Liver (tissue), 9 donors: ENCODE results near the gene ZNFX1. TPM values are rescaled to one million over a fixed set of nuclear protein-coding genes. Genes with fewer than 3 reads are reported as not detected.

Experiments used
- DNase-seq: peaks from one replicate; pipeline ENCODE4 v3.0.0-alpha.2; 2017; ENCODE audit warnings: low spot score
- H3K27ac ChIP-seq, 2 donors: one replicate each; pipeline ENCODE4 v1.7.0; 2013; ENCODE audit warnings: inconsistent platforms in 2 of 2, low read length in 2 of 2, control low read depth in 1 of 2, low read depth in 1 of 2, mild to moderate bottlenecking in 1 of 2
- H3K27me3 ChIP-seq, 4 donors: one replicate each; pipeline versions ENCODE4 v1.6.1 to v1.7.0; 2013; ENCODE audit warnings: low read length in 3 of 4, inconsistent platforms in 1 of 4, mild to moderate bottlenecking in 1 of 4, moderate library complexity in 1 of 4; ENCODE audit not compliant: control insufficient read depth in 4 of 4, insufficient read depth in 4 of 4
- H3K36me3 ChIP-seq, 4 donors: one replicate each; pipeline versions ENCODE4 v1.6.1 to v1.7.0; 2013; ENCODE audit warnings: low read length in 3 of 4, mild to moderate bottlenecking in 3 of 4, low read depth in 1 of 4, moderate library complexity in 1 of 4; ENCODE audit not compliant: control insufficient read depth in 4 of 4, insufficient read depth in 3 of 4
- H3K4me1 ChIP-seq, 4 donors: one replicate each; pipeline versions ENCODE4 v1.6.1 to v1.7.0; 2013; ENCODE audit warnings: low read length in 3 of 4, mild to moderate bottlenecking in 3 of 4, moderate library complexity in 1 of 4; ENCODE audit not compliant: control insufficient read depth in 4 of 4, insufficient read depth in 4 of 4
- H3K4me3 ChIP-seq, 3 donors: one replicate each; pipeline versions ENCODE4 v1.6.1 to v1.7.0; 2013; ENCODE audit warnings: low read length in 3 of 3, control low read depth in 1 of 3, low read depth in 1 of 3, mild to moderate bottlenecking in 1 of 3
- H3K9ac ChIP-seq, 2 donors: one replicate each; pipeline ENCODE4 v1.7.0; 2013; ENCODE audit warnings: low read length in 2 of 2, mild to moderate bottlenecking in 2 of 2, moderate library complexity in 2 of 2, control low read depth in 1 of 2, low read depth in 1 of 2
- H3K9me3 ChIP-seq, 4 donors: one replicate each; pipeline versions ENCODE4 v1.6.1 to v1.7.0; 2013; ENCODE audit warnings: low read length in 3 of 4; ENCODE audit not compliant: control insufficient read depth in 4 of 4
- CTCF ChIP-seq: fragments of 150-350 bp; IDR thresholded peaks from 2 replicates; pipeline ENCODE4 v1.5.1; 2017; ENCODE audit warnings: improper control_type of control experiment, low read depth, low read length; ENCODE audit not compliant: missing input control
- EGR1 ChIP-seq, 2 donors: IDR thresholded peaks; 2 replicates each; pipeline ENCODE4 v1.6.1; 2016 to 2018; ENCODE audit warnings: antibody characterized with exemption in 2 of 2, low read depth in 2 of 2
- FOXA1 ChIP-seq: IDR thresholded peaks from 2 replicates; pipeline ENCODE4 v1.6.1; 2016; ENCODE audit warnings: antibody characterized with exemption
- FOXA2 ChIP-seq: IDR thresholded peaks from 2 replicates; pipeline ENCODE4 v1.6.1; 2016; ENCODE audit warnings: antibody characterized with exemption
- GABPA ChIP-seq, 2 donors: IDR thresholded peaks in 1 of 2; conservative IDR thresholded peaks in 1 of 2; 2 replicates each; pipeline ENCODE4 v1.6.1; 2016; ENCODE audit warnings: antibody characterized with exemption in 2 of 2, mild to moderate bottlenecking in 1 of 2, moderate library complexity in 1 of 2
- HNF4A ChIP-seq, 2 donors: conservative IDR thresholded peaks; 2 replicates each; pipeline ENCODE4 v1.6.1; 2016; ENCODE audit warnings: antibody characterized with exemption in 2 of 2, mild to moderate bottlenecking in 2 of 2
- HNF4G ChIP-seq: IDR thresholded peaks from 2 replicates; pipeline ENCODE4 v1.6.1; 2016; ENCODE audit warnings: antibody characterized with exemption
- JUND ChIP-seq, 2 donors: IDR thresholded peaks; 2 replicates each; pipeline ENCODE4 v1.6.1; 2016; ENCODE audit warnings: antibody characterized with exemption in 2 of 2
- NR2F2 ChIP-seq: IDR thresholded peaks from 2 replicates; pipeline ENCODE4 v1.6.1; 2016; ENCODE audit warnings: antibody characterized with exemption
- RAD21 ChIP-seq, 2 donors: IDR thresholded peaks; 2 replicates each; pipeline ENCODE4 v1.6.1; 2016; ENCODE audit warnings: antibody characterized with exemption in 2 of 2, mild to moderate bottlenecking in 2 of 2
- REST ChIP-seq: IDR thresholded peaks from 2 replicates; pipeline ENCODE4 v1.6.1; 2016; ENCODE audit warnings: antibody characterized with exemption, mild to moderate bottlenecking
- RXRA ChIP-seq, 2 donors: IDR thresholded peaks; 2 replicates each; pipeline ENCODE4 v1.6.1; 2017 to 2018; ENCODE audit warnings: antibody characterized with exemption in 2 of 2, mild to moderate bottlenecking in 1 of 2
- SP1 ChIP-seq: IDR thresholded peaks from 2 replicates; pipeline ENCODE4 v1.6.1; 2018; ENCODE audit warnings: antibody characterized with exemption, mild to moderate bottlenecking
- TAF1 ChIP-seq: conservative IDR thresholded peaks from 2 replicates; pipeline ENCODE4 v1.6.1; 2016; ENCODE audit warnings: antibody characterized with exemption, mild to moderate bottlenecking
- YY1 ChIP-seq: IDR thresholded peaks from 2 replicates; pipeline ENCODE4 v1.6.1; 2016; ENCODE audit warnings: antibody characterized with exemption, mild to moderate bottlenecking
- ZBTB33 ChIP-seq: IDR thresholded peaks from 2 replicates; pipeline ENCODE4 v1.6.1; 2016; ENCODE audit warnings: antibody characterized with exemption
- WGBS: extraction: QIAGEN DNeasy Blood & Tissue Kit; methylation state at CpG from one replicate; pipeline ENCODE4 v1.1.7; 2013; 5-methylcytosine and 5-hydroxymethylcytosine counted together
- polyA plus RNA-seq, 2 donors: library from polyadenylated mRNA; stranded (reverse) in 1 of 2; unstranded in 1 of 2; fragments of 200-250 nt in 1 of 2; fragments of >200 nt in 1 of 2; fragmentation: Nextera tagmentation in 1 of 2; extraction: Ambion mirVana in 1 of 2; gene quantifications; one replicate each; pipeline versions ENCODE4 v1.2.1 to v1.2.3, GENCODE V29; 2013 to 2015
- total RNA-seq, 2 donors: library from RNA; depleted of rRNA; stranded (reverse); fragments of >200 nt; gene quantifications; one replicate each; pipeline ENCODE4 v1.2.3, GENCODE V29; 2014
- TF ChIP-seq, protein P1 (sequence below): IDR thresholded peaks from 2 replicates; pipeline ENCODE4 v1.6.1; 2016; ENCODE audit warnings: antibody characterized with exemption
- donor health status: healthy.
- donor health status: healthy.
- donor health status: healthy.
- donor health status: healthy.
- donor health status: healthy.

ZNFX1 gene
- total and polyA plus RNA-seq, 4 donors, result 6.9 to 16.1 (median 8.7) TPM

DNA sequence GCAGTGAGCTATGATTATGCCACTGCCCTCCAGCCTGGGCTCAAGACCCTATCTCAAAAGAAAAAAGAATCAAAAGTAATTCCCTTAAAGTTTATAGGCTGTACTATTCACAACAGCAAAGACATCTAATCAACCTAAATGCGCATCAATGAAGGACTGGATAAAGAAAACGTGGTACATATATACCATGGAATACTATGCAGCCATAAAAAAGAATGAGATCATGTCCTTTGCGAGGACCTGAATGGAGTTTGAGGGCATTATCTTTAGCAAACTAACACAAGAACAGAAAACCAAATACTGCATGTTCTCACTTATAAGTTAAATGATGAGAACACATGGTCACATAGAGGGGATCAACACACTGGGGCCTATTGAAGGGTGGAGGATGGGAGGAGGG, 16.7 kb downstream of the ZNFX1 start:
- Histone ChIP-seq H3K27ac (no peak overlapping the region), H3K4me3 (no peak overlapping the region), H3K4me1 (peaks cover 3 to 8% (median 7%) of the 10 kb centered on the region in 4 donors), H3K9ac (no peak overlapping the region), H3K27me3 (no peaks in the 10 kb centered on the region), H3K36me3 (peaks cover 28 to 68% (median 63%) of the 10 kb centered on the region in 4 donors), H3K9me3 (no peaks in the 10 kb centered on the region)
- DNase-seq, result no peak
- no peak for TF ChIP-seq FOXA2
- TF ChIP-seq HNF4G, result no peak
- no peak for TF ChIP-seq FOXA1
- no peak for TF ChIP-seq GABPA (IDR thresholded peaks at IDR 0.05 in 1 of 2, conservative IDR thresholded peaks at IDR 0.05 in 1 of 2)
- TF ChIP-seq REST, result no peak
- TF ChIP-seq, protein P1, sequence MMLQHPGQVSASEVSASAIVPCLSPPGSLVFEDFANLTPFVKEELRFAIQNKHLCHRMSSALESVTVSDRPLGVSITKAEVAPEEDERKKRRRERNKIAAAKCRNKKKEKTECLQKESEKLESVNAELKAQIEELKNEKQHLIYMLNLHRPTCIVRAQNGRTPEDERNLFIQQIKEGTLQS, result no peak
- no peak for TF ChIP-seq JUND (IDR thresholded peaks at IDR 0.05)
- TF ChIP-seq TAF1, result no peak
- no peak for TF ChIP-seq NR2F2
- TF ChIP-seq YY1, result no peak
- no peak for TF ChIP-seq ZBTB33
- whole genome bisulfite sequencing, result over 99% methylated on average over 3 of the region's 3 CpGs

DNA sequence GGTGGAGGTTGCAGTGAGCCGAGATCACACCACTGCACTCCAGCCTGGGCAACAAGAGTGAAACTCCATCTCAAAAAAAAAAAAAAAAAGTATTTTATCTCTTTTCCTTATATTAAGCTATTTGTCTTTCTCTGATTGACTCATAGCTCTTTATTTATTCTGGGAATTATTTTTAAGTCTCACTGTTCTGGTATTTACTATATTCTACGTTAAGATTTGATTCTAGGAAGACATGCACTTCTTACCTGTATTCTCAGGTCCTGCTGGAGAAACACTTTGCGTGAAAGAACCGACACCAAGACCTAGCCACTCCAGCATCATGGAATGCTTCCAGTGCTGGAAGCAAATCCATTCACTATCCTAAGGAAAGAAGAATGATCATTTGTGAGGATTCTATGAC, 17.6 kb downstream of the ZNFX1 start:
- Histone ChIP-seq H3K27ac (no peak overlapping the region), H3K27me3 (no peaks in the 10 kb centered on the region), H3K4me3 (no peak overlapping the region), H3K4me1 (peaks cover 3 to 8% (median 7%) of the 10 kb centered on the region in 4 donors), H3K9me3 (no peaks in the 10 kb centered on the region), H3K36me3 (peaks cover 34 to 71% (median 66%) of the 10 kb centered on the region in 4 donors), H3K9ac (no peak overlapping the region)
- 94% methylated on average over 4 of the region's 4 CpGs for WGBS
- TF ChIP-seq CTCF (no peak), RXRA (IDR thresholded peaks at IDR 0.05) (no peak), NR2F2 (no peak), YY1 (no peak), FOXA2 (no peak), FOXA1 (no peak), SP1 (no peak), JUND (IDR thresholded peaks at IDR 0.05) (no peak), HNF4G (no peak), REST (no peak), EGR1 (IDR thresholded peaks at IDR 0.05; ENCODE audit: low read depth in 2 of 2) (no peak), ZBTB33 (no peak), GABPA (IDR thresholded peaks at IDR 0.05 in 1 of 2, conservative IDR thresholded peaks at IDR 0.05 in 1 of 2) (no peak), HNF4A (conservative IDR thresholded peaks at IDR 0.05) (no peak), RAD21 (IDR thresholded peaks at IDR 0.05) (no peak), TAF1 (no peak)
- no peak for DNase-seq
